ENCODE measurements around the gene ATG5. TPM values are rescaled to one million over a fixed set of nuclear protein-coding genes. Genes with fewer than 3 reads are reported as not detected.

Gene ATG5
- total RNA-seq, 6 experiments from 2014 or later: 19.4 to 24.8 (median 21.5) TPM

GRCh38 chr6:106177786-106178185 is 147.8 kb downstream of the ATG5 start:
- no peak overlapping the region for H3K27ac Mint-ChIP-seq
- DNase-seq: no peak
- 0 out of 2 replicates have a peak, but pooled peaks cover 1% of the 10 kb centered on the region for H3K27me3 Mint-ChIP-seq (ENCODE audit: insufficient read depth)
- peaks cover 6% of the 10 kb centered on the region for H3K36me3 Mint-ChIP-seq (ENCODE audit: low read depth)
- H3K4me3 Mint-ChIP-seq: no peak overlapping the region
- no peaks in the 10 kb centered on the region for H3K9me3 Mint-ChIP-seq
- TF ChIP-seq, protein P1, sequence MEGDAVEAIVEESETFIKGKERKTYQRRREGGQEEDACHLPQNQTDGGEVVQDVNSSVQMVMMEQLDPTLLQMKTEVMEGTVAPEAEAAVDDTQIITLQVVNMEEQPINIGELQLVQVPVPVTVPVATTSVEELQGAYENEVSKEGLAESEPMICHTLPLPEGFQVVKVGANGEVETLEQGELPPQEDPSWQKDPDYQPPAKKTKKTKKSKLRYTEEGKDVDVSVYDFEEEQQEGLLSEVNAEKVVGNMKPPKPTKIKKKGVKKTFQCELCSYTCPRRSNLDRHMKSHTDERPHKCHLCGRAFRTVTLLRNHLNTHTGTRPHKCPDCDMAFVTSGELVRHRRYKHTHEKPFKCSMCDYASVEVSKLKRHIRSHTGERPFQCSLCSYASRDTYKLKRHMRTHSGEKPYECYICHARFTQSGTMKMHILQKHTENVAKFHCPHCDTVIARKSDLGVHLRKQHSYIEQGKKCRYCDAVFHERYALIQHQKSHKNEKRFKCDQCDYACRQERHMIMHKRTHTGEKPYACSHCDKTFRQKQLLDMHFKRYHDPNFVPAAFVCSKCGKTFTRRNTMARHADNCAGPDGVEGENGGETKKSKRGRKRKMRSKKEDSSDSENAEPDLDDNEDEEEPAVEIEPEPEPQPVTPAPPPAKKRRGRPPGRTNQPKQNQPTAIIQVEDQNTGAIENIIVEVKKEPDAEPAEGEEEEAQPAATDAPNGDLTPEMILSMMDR (IDR thresholded peaks at IDR 0.05): no peak
- H3K4me1 Mint-ChIP-seq (ENCODE audit: low read depth): peaks cover 19% of the 10 kb centered on the region

- Mint-ChIP-seq H3K4me1 (ENCODE audit: low read depth) (peaks cover 18% of the 10 kb centered on the region), H3K9me3 (no peaks in the 10 kb centered on the region), H3K4me3 (no peak overlapping the region), H3K27ac (no peak overlapping the region), H3K36me3 (ENCODE audit: low read depth) (peaks cover 6% of the 10 kb centered on the region), H3K27me3 (ENCODE audit: insufficient read depth) (no peaks in the 10 kb centered on the region)
- no peak for DNase-seq
- TF ChIP-seq, protein P1 (IDR thresholded peaks at IDR 0.05): no peak
Measured at GRCh38 chr6:106173124-106173879, 152.3 kb downstream of the ATG5 start.

DNA sequence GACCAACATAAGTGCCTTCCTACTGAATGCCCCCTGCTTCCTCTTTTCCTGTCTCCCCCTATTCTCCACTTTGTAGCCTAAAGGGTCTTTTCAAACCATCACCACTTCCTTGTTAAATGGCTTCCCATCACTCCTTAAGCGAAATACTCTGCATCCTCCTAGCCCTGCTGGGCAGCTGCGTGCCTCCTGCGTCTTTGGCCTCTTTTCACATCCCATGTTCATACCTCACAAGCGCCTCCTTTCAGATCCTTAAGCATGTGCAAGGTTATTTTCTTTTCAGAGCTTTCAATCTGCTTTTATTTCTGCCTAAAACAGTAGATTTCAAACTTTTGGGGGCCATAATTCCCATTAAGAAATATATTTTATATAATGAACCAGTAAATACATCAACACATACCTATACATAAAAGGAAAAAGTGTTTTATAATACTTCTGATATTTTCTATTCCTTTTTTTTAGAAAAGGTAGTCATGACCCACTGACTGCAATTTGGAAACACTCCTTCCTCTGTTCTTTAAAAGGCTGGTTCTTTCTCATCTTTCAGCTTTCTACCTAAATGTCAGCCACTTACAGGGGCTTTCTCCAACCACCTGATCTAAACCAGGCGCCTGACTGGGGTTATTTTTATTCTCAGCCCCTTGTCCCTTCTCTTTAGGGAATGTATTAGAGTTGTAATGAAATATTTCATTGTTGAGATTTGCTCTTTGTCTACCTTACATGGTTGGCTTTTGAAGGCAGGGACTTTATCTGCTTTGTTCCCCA is 155.3 kb downstream of the ATG5 start:
- H3K9me3 Mint-ChIP-seq: no peaks in the 10 kb centered on the region
- DNase-seq: no peak
- peaks cover 19% of the 10 kb centered on the region for H3K4me1 Mint-ChIP-seq (ENCODE audit: low read depth)
- H3K4me3 Mint-ChIP-seq: no peak overlapping the region
- H3K36me3 Mint-ChIP-seq (ENCODE audit: low read depth): no peaks in the 10 kb centered on the region
- no peak overlapping the region for H3K27ac Mint-ChIP-seq
- TF ChIP-seq, protein P1 (IDR thresholded peaks at IDR 0.05): no peak
- peaks cover 1% of the 10 kb centered on the region; the same call in 1 of the 2 replicates for H3K27me3 Mint-ChIP-seq (ENCODE audit: insufficient read depth)

DNA sequence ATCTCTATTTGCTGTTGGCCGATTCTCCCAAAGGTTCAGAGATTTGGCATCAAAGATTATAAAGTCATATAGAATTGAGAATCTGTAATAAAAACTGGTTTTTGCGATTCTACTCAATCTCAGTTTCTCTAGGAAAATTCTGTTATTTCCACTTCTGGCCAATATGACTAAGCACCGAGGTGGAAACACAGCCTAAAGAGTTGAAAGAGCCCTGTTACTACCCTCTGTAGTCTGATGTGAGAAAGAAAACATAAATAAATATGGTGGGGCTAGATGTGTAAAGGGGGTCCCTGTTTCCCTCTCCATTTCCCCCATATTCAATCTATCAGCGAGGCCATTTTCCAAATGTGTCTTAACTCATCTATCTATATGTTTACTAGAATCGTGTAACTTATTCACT is 156.0 kb downstream of the ATG5 start:
- TF ChIP-seq, protein P1 (IDR thresholded peaks at IDR 0.05): no peak

DNA sequence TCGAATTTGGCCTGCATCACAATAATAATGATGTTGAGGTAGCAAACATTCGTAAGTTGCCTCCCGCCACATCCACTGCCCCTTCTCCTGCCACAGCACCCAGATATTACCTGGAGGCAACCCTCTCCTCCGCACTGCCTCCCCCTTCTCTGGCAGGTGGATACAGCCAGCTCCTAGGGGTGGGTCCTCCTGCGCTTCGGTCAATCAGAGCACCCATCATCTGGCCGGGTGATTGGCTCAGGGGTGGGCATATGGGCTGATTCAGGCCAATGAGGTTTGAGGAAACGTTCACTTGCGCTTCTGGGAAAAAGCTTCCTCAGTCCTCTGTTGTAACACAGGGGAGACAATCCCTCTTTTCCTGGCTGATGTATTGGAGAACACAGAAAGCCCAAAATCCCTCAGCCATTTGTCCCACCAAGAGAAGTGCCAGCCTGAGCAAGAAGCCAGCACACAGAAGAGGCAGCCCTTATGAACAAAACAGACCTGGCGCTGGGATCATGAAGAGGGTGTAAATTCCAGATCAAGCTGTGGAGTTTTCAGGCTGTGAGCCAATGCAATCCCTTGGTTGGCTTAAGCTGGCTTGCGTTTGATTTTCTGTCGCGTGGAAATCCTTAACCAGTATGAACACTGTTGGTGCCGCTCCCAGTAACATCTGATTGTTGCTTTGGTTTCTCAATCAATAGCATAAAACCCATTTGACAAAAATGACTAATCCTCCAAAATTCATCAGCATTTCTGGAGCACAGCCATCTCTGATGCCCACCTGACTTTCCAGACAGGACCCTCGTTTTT is 157.3 kb downstream of the ATG5 start:
- Mint-ChIP-seq H3K27ac (no peak overlapping the region), H3K36me3 (ENCODE audit: low read depth) (peaks cover 7% of the 10 kb centered on the region), H3K4me3 (no peak overlapping the region), H3K9me3 (no peaks in the 10 kb centered on the region), H3K27me3 (ENCODE audit: insufficient read depth) (peaks cover 4% of the 10 kb centered on the region), H3K4me1 (ENCODE audit: low read depth) (peaks cover 33% of the 10 kb centered on the region)
- TF ChIP-seq, protein P1 (IDR thresholded peaks at IDR 0.05): no peak
- no peak for DNase-seq

More for the DNA sequence above, 156.0 kb downstream of the ATG5 start:
- no peak overlapping the region for H3K4me3 Mint-ChIP-seq
- peaks cover 26% of the 10 kb centered on the region for H3K4me1 Mint-ChIP-seq (ENCODE audit: low read depth)
- no peak for DNase-seq
- peaks cover 4% of the 10 kb centered on the region for H3K36me3 Mint-ChIP-seq (ENCODE audit: low read depth)
- no peak overlapping the region for H3K27ac Mint-ChIP-seq
- no peaks in the 10 kb centered on the region for H3K9me3 Mint-ChIP-seq
- peaks cover 4% of the 10 kb centered on the region for H3K27me3 Mint-ChIP-seq (ENCODE audit: insufficient read depth)

All from HFFc6 (cell line).